ENCODE data around the gene ITPRIPL1.
"Not testable (repeated sequence)": the region's sequence is repeated elsewhere in the genome, so short reads cannot be mapped to it uniquely, and the experiment has no call there.

Gene ITPRIPL1

GRCh38 chr2:96325041-96325883 is at the start of gene ITPRIPL1:
TSS of gene ITPRIPL1 (plus strand) at chr2:96325317. CDS start at chr2:96325840, 523 bp downstream.
- no peak for DNase-seq

GRCh38 chr2:96276787-96277499 is 48.2 kb upstream of the ITPRIPL1 start:
- no peak for DNase-seq

GRCh38 chr2:96287273-96287856 is 37.8 kb upstream of the ITPRIPL1 start:
- no peak for DNase-seq

- no peak for DNase-seq
These were observed 33.4 kb upstream of the ITPRIPL1 start for GRCh38 chr2:96291751-96292150.

GRCh38 chr2:96294271-96294670 is 30.8 kb upstream of the ITPRIPL1 start:
- DNase-seq, result not testable (repeated sequence)

GRCh38 chr2:96296925-96297324 is 28.2 kb upstream of the ITPRIPL1 start:
- no peak for DNase-seq

GRCh38 chr2:96301865-96302264 is 23.3 kb upstream of the ITPRIPL1 start:
- no peak for DNase-seq

- DNase-seq, result no peak
These were observed 20.5 kb upstream of the ITPRIPL1 start for GRCh38 chr2:96304606-96305005.

- peak; percentile 88 for DNase-seq
These were observed 19.8 kb upstream of the ITPRIPL1 start, which contains the start of gene SNRNP200 for GRCh38 chr2:96305091-96305978. TSS of gene SNRNP200 (minus strand) at chr2:96305546. CDS start at chr2:96305437, 109 bp downstream.

GRCh38 chr2:96305979-96306308 is 19.2 kb upstream of the ITPRIPL1 start:
- no peak for DNase-seq

GRCh38 chr2:96306370-96306769 is 18.7 kb upstream of the ITPRIPL1 start:
- no peak for DNase-seq

- DNase-seq, result no peak
These were observed 16.9 kb upstream of the ITPRIPL1 start for GRCh38 chr2:96308248-96308647.

- DNase-seq, result no peak
These were observed 10.1 kb upstream of the ITPRIPL1 start for GRCh38 chr2:96315005-96315399.

- DNase-seq, result peak; percentile 57
These were observed 9.6 kb upstream of the ITPRIPL1 start for GRCh38 chr2:96315400-96316071.

GRCh38 chr2:96316999-96317398 is 8.1 kb upstream of the ITPRIPL1 start:
- DNase-seq, result no peak

- no peak for DNase-seq
These were observed 7.5 kb upstream of the ITPRIPL1 start for GRCh38 chr2:96317584-96317997.

- DNase-seq, result no peak
These were observed 6.4 kb upstream of the ITPRIPL1 start for GRCh38 chr2:96318723-96319122.

- DNase-seq, result no peak
These were observed 5.7 kb upstream of the ITPRIPL1 start for GRCh38 chr2:96319396-96319795.

- DNase-seq, result no peak
These were observed 4.8 kb upstream of the ITPRIPL1 start for GRCh38 chr2:96320326-96320725.

GRCh38 chr2:96320728-96321622 is 4.1 kb upstream of the ITPRIPL1 start:
- no peak for DNase-seq

- DNase-seq, result no peak
These were observed 1.3 kb upstream of the ITPRIPL1 start for GRCh38 chr2:96323849-96324248.
